ENCODE results near the gene ROPN1L.

ROPN1L gene

GRCh38 chr5:10468256-10468655 is 26.6 kb downstream of the ROPN1L start:
- DNase-seq (ENCODE audit: low read depth) = no peak
- TF ChIP-seq, protein P1, sequence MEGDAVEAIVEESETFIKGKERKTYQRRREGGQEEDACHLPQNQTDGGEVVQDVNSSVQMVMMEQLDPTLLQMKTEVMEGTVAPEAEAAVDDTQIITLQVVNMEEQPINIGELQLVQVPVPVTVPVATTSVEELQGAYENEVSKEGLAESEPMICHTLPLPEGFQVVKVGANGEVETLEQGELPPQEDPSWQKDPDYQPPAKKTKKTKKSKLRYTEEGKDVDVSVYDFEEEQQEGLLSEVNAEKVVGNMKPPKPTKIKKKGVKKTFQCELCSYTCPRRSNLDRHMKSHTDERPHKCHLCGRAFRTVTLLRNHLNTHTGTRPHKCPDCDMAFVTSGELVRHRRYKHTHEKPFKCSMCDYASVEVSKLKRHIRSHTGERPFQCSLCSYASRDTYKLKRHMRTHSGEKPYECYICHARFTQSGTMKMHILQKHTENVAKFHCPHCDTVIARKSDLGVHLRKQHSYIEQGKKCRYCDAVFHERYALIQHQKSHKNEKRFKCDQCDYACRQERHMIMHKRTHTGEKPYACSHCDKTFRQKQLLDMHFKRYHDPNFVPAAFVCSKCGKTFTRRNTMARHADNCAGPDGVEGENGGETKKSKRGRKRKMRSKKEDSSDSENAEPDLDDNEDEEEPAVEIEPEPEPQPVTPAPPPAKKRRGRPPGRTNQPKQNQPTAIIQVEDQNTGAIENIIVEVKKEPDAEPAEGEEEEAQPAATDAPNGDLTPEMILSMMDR (IDR thresholded peaks at IDR 0.05; ENCODE audit: control insufficient read depth, extremely low read depth, insufficient read depth) = no peak
- H3K4me3 ChIP-seq (ENCODE audit: low read depth, low read length) = no peak overlapping the region

DNA sequence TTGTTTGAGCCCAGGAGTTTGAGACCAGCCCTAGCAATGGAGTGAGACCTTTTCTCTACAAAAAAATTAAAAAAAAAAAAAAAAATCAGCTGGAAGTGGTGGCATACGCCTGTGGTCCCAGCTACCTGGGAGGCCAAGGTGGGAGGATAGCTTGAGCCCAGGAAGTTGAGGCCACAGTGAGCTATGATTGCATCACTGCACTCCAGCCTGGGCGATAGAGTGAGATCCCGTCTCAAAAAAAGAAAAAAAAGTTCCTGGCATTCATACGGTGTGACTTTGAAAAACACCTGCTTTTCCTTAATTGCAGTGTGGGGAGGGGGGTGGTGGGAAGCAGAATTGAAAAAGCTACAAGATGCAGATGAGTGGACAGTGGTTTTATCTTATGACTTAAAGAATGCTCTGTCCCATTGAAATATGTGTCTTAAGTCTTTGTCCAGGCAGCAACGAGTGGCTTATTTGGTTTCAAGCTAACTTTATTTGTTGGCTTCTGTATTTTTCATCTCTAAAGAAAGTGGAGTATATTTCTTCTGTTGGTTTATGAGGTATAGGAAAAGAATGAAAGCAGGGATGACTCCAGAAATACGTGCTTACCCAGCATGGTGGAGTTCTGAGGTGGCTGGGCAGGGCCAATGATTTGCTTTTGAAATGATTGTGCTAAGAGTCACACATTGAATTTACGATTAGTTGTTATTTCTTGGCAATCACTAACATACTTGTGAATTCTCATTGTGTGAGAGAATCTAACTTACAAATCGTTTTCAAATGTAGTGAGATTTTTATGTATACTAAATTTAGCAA is 27.8 kb downstream of the ROPN1L start:
- no peak for DNase-seq (ENCODE audit: low read depth)
- TF ChIP-seq, protein P1 (IDR thresholded peaks at IDR 0.05; ENCODE audit: control insufficient read depth, extremely low read depth, insufficient read depth) = no peak
- H3K4me3 ChIP-seq (ENCODE audit: low read depth, low read length) = no peak overlapping the region

DNA sequence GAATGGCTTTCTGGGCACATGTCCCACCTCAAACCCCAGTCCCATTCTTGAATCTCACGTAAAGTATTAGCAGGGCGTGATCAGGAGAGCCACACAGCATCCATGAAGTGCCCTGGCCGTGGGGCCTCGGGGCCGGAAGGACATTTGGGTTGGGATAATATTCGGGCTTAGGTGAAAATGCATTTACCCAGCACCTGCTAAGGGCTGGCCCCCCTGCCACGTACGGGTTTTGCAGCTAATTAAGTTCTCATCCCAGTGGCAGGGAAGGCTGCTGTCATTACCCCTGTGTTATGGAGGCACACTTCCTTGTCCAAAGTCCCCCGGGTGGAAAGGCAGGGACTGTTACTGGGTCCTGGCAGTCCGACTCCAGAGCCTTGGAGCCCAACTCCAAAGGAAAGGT is 29.0 kb downstream of the ROPN1L start:
- no peak for DNase-seq (ENCODE audit: low read depth)

GRCh38 chr5:10471677-10472076 is 30.0 kb downstream of the ROPN1L start:
- TF ChIP-seq, protein P1 (IDR thresholded peaks at IDR 0.05; ENCODE audit: control insufficient read depth, extremely low read depth, insufficient read depth) = no peak
- no peak overlapping the region for H3K4me3 ChIP-seq (ENCODE audit: low read depth, low read length)
- DNase-seq (ENCODE audit: low read depth) = no peak

More for the DNA sequence above, 29.0 kb downstream of the ROPN1L start:
- TF ChIP-seq, protein P1 (IDR thresholded peaks at IDR 0.05; ENCODE audit: control insufficient read depth, extremely low read depth, insufficient read depth) = no peak
- no peak overlapping the region for H3K4me3 ChIP-seq (ENCODE audit: low read depth, low read length)

GRCh38 chr5:10474521-10475075 is 32.9 kb downstream of the ROPN1L start:
- no peak for DNase-seq (ENCODE audit: low read depth)
- TF ChIP-seq, protein P1 (IDR thresholded peaks at IDR 0.05; ENCODE audit: control insufficient read depth, extremely low read depth, insufficient read depth) = no peak
- H3K4me3 ChIP-seq (ENCODE audit: low read depth, low read length) = no peak overlapping the region

DNA sequence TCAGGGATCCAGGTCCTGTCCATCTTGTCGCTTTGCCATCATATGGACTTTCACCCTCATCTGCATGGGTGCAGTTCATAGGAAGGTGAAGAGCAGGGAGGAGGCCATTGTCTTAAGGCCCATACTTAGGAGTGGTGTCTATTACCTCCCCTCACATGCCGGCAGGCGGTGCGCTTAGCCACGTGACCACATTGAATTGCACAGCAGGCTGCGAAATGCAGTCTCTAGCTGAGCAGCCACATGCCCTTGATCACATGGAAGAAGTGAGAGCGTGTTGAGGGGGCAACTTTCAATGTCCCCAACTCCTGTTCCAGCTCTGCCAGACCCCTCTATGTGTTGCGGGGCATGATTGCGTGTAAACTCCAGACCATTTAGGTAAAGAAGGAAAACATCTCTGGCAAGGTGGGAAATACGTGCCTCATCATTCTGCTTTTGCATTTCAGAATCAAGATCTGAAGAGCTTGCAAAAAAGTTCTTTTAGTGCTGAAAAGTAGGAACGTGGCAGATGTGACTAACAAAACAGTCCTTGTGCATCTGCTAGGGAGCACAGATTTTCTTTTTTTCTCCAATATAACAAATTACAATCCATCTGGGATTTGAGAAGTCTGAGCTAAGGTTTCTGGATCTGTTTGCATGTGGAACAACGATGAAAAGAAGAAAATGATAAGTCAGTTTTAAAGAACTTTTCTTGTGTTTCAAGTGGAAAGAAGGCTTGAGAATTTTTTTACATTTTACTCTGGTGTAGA is 34.4 kb downstream of the ROPN1L start:
- TF ChIP-seq, protein P1 (IDR thresholded peaks at IDR 0.05; ENCODE audit: control insufficient read depth, extremely low read depth, insufficient read depth) = no peak
- H3K4me3 ChIP-seq (ENCODE audit: low read depth, low read length) = no peak overlapping the region
- DNase-seq (ENCODE audit: low read depth) = no peak
